ENCODE results near the gene CXorf65. TPM values are rescaled to one million over a fixed set of nuclear protein-coding genes. Genes with fewer than 3 reads are reported as not detected.

CXorf65 gene
- total RNA-seq, 4 donors from 2014 or later, result not detected

DNA sequence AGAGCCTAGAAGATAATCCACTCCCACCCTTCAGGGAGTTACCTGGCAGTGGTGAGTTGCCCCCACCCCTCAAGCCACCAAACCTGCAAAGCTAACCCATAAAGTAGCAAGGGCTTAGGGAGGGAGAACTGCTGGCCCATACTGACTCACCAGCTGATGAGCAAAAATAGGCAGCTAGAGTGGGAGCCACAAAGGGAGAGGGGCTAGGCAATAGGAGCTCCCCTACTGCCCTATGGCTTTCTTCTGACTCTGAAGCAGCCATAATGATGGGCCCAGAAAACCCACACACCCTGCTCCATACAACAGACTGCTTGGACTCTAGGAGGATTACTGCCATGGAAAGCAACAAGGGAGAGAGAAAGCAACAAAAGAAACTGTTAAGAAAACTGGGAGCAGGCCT is 46.4 kb downstream of the CXorf65 start:
- TF ChIP-seq, protein P1, sequence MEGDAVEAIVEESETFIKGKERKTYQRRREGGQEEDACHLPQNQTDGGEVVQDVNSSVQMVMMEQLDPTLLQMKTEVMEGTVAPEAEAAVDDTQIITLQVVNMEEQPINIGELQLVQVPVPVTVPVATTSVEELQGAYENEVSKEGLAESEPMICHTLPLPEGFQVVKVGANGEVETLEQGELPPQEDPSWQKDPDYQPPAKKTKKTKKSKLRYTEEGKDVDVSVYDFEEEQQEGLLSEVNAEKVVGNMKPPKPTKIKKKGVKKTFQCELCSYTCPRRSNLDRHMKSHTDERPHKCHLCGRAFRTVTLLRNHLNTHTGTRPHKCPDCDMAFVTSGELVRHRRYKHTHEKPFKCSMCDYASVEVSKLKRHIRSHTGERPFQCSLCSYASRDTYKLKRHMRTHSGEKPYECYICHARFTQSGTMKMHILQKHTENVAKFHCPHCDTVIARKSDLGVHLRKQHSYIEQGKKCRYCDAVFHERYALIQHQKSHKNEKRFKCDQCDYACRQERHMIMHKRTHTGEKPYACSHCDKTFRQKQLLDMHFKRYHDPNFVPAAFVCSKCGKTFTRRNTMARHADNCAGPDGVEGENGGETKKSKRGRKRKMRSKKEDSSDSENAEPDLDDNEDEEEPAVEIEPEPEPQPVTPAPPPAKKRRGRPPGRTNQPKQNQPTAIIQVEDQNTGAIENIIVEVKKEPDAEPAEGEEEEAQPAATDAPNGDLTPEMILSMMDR (IDR thresholded peaks at IDR 0.05), result no peak
- no peak for TF ChIP-seq POLR2AphosphoS5 (IDR thresholded peaks at IDR 0.05)
- peaks cover 3 to 42% (median 32%) of the 10 kb centered on the region in 4 donors for H3K36me3 ChIP-seq
- DNase-seq (ENCODE audit: extremely low spot score), result no peak
- H3K27ac ChIP-seq (replicated peaks in 1 of 4), result no peak overlapping the region
- H3K4me3 ChIP-seq, result no peak overlapping the region
- no peaks in the 10 kb centered on the region for H3K4me1 ChIP-seq
- H3K27me3 ChIP-seq, result no peaks in the 10 kb centered on the region
- intact Hi-C loops (cut with DNase I), result no loop called here
- H3K9me3 ChIP-seq, result no peaks in the 10 kb centered on the region

DNA sequence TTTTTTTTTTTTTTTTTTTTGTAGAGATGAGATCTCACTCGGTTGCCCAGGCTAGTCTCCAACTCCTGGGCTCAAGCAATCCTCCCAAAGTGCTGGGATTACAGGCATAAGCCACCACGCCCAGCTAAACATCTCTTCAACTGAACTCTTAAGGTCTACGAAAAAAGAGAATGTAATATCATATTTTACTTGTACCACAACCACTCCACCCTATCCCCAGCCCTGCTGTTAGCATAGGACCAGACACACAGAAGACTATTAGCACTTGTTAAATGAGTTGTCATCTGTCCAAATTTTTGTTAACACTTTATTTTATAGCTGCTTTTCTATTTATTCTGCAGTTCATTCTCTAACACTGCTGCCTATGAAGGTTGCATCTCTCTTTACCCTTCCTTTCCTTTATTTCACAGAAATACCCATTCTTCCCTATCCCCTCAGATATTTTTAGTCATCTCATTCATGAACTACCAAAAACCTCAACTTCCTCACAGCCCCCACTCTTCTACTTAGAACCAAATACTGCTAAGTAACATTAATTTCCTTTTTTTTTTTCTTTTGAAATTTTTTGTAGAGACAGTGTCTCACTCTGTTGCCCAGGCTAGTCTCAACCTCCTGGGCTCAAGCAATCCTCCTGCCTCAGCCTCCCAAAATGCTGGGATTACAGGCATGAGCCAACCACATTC is 48.6 kb downstream of the CXorf65 start:
- Histone ChIP-seq H3K4me1 (no peaks in the 10 kb centered on the region), H3K36me3 (peaks cover 3 to 42% (median 32%) of the 10 kb centered on the region in 4 donors), H3K27ac (replicated peaks in 1 of 4) (no peak overlapping the region), H3K4me3 (no peak overlapping the region), H3K9me3 (no peaks in the 10 kb centered on the region), H3K27me3 (no peaks in the 10 kb centered on the region)
- no peak for DNase-seq (ENCODE audit: extremely low spot score)
- TF ChIP-seq POLR2AphosphoS5 (IDR thresholded peaks at IDR 0.05) (no peak), POLR2A (IDR thresholded peaks at IDR 0.05; ENCODE audit: low read depth) (no peak), EP300 (IDR thresholded peaks at IDR 0.05) (no peak)
- TF ChIP-seq, protein P1 (IDR thresholded peaks at IDR 0.05), result no peak
- WGBS, result 59% methylated on average over 3 of the region's 3 CpGs
- intact Hi-C loops (cut with DNase I), result no loop called here

DNA sequence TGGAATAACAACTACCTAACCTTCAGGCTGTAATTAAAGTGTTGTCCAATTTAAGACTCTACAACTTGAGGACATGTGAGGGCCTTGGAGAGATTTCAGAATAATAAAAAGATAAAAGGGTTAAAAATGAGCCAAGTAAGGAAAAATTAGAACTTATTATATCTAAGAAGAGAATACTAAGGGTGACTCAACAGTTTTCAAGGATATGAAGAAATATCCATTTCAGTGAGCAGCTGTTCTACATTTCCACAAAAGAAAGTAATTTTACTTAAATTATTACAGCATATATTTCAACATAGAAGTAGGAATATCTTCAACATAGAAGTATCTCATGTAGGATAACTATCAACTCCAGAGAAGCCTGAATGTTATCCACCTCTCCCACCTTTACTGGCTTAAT is 49.7 kb downstream of the CXorf65 start:
- Histone ChIP-seq H3K9me3 (no peaks in the 10 kb centered on the region), H3K4me1 (no peaks in the 10 kb centered on the region), H3K27ac (replicated peaks in 1 of 4) (no peak overlapping the region), H3K36me3 (peaks cover 3 to 33% (median 27%) of the 10 kb centered on the region in 4 donors), H3K4me3 (no peak overlapping the region), H3K27me3 (no peaks in the 10 kb centered on the region)
- intact Hi-C loops (cut with DNase I), result no loop called here
- no peak for TF ChIP-seq POLR2A (IDR thresholded peaks at IDR 0.05; ENCODE audit: low read depth)
- TF ChIP-seq, protein P1 (IDR thresholded peaks at IDR 0.05), result no peak
- no peak for TF ChIP-seq EP300 (IDR thresholded peaks at IDR 0.05)
- no peak for TF ChIP-seq POLR2AphosphoS5 (IDR thresholded peaks at IDR 0.05)
- no peak for DNase-seq (ENCODE audit: extremely low spot score)

Small RNAs within 50 kb of the gene (small RNA-seq; reads per million reads assigned to genes)
- gene CXorf65, result 0 reads per million in 3 donors

Other genes starting within 250 kb of the CXorf65 start
- gene TEX11, start 198.0 kb downstream of the CXorf65 start, total RNA-seq, result not detected
- gene SLC7A3, start 175.6 kb downstream of the CXorf65 start, total RNA-seq, result not detected
- 10 to 100 TPM; 41.9 to 85.1 (median 64.8) TPM for gene SNX12, start 38.4 kb downstream of the CXorf65 start, total RNA-seq
- 10 to 100 TPM; 28.2 to 45.0 (median 35.3) TPM for gene FOXO4, start 10.9 kb downstream of the CXorf65 start, total RNA-seq
- gene IL2RG, start 4.8 kb upstream of the CXorf65 start, total RNA-seq, result 1 to 10 TPM; 1.1 to 7.9 (median 4.3) TPM
- 10 to 100 TPM; 23.7 to 34.2 (median 28.2) TPM for gene MED12, start 11.9 kb upstream of the CXorf65 start, total RNA-seq
- gene NLGN3, start 38.1 kb upstream of the CXorf65 start, total RNA-seq, result 1 to 10 TPM; 1.2 to 2.8 (median 2.4) TPM
- gene GJB1, start 116.5 kb upstream of the CXorf65 start, total RNA-seq, result under 1 TPM in 1 of 4 donors, not detected in 3; 0.19 TPM
- gene ZMYM3, start 147.4 kb upstream of the CXorf65 start, total RNA-seq, result 10 to 100 TPM in 3 of 4 donors, 1 to 10 TPM in 1; 9.9 to 19.0 (median 16.8) TPM
- gene NONO, start 176.9 kb upstream of the CXorf65 start, total RNA-seq, result 100 to 1,000 TPM; 191 to 237 (median 235) TPM
- gene ITGB1BP2, start 195.0 kb upstream of the CXorf65 start, total RNA-seq, result 10 to 100 TPM; 12.0 to 35.7 (median 22.2) TPM

Measured in esophagus muscularis mucosa (tissue), 4 donors.